HepG2 (cell line): ENCODE data around the gene SAMD14. TPM values are rescaled to one million over a fixed set of nuclear protein-coding genes. Genes with fewer than 3 reads are reported as not detected.

Source experiments
- EHMT2 ChIP-seq: fragments of 200-600 bp; sonication (generic); IDR thresholded peaks from 2 replicates; pipeline ENCODE4 v1.7.0; 2017; ENCODE audit warnings: antibody characterized with exemption, low read depth, low read length, borderline replicate concordance
- HMGA1 ChIP-seq: sonication (generic); formaldehyde crosslinking; conservative IDR thresholded peaks from 2 replicates; pipeline ENCODE4 v1.4.0; 2020; ENCODE audit warnings: missing genetic modification reagents
- HNF4G ChIP-seq, 2 experiments: sonication (generic) in 1 of 2; formaldehyde crosslinking in 1 of 2; IDR thresholded peaks; 2 replicates each; pipeline versions ENCODE4 v1.4.0 to v1.6.1; 2011 to 2020; ENCODE audit warnings: borderline replicate concordance in 2 of 2, low read depth in 2 of 2, mild to moderate bottlenecking in 2 of 2, low read length in 1 of 2, missing genetic modification reagents in 1 of 2, moderate library complexity in 1 of 2
- MEF2D ChIP-seq: sonication (generic); formaldehyde crosslinking; IDR thresholded peaks from 2 replicates; pipeline ENCODE4 v1.5.1; 2020; ENCODE audit warnings: mild to moderate bottlenecking, missing genetic modification reagents
- PITX1 ChIP-seq: sonication (generic); formaldehyde crosslinking; IDR thresholded peaks from 2 replicates; pipeline ENCODE4 v1.5.1; 2020; ENCODE audit warnings: mild to moderate bottlenecking, missing genetic modification reagents
- SP2 ChIP-seq: sonication (generic); formaldehyde crosslinking; IDR thresholded peaks from 2 replicates; pipeline ENCODE4 v1.5.1; 2020; ENCODE audit warnings: mild to moderate bottlenecking, missing genetic modification reagents
- SRSF4 ChIP-seq: fragments of 200-400 bp; formaldehyde crosslinking; IDR thresholded peaks from one replicate; pipeline ENCODE4 v1.6.1; 2018; ENCODE audit warnings: mild to moderate bottlenecking, low read depth, low read length, moderate library complexity; ENCODE audit not compliant: poor library complexity, severe bottlenecking
- ZNF101 ChIP-seq: sonication (generic); formaldehyde crosslinking; IDR thresholded peaks from 2 replicates; pipeline ENCODE4 v1.4.0; 2020; ENCODE audit warnings: mild to moderate bottlenecking, low read depth, missing genetic modification reagents, borderline replicate concordance
- ZNF143 ChIP-seq: sonication (generic); formaldehyde crosslinking; IDR thresholded peaks from 2 replicates; pipeline ENCODE4 v1.4.0; 2020; ENCODE audit warnings: missing genetic modification reagents
- ZNF335 ChIP-seq: sonication (generic); formaldehyde crosslinking; IDR thresholded peaks from 2 replicates; pipeline ENCODE4 v1.4.0; 2020; ENCODE audit warnings: missing genetic modification reagents
- ZNF354B ChIP-seq: sonication (generic); formaldehyde crosslinking; IDR thresholded peaks from 2 replicates; pipeline ENCODE4 v1.8.0; 2022; ENCODE audit warnings: mild to moderate bottlenecking, missing genetic modification reagents
- ZNF766 ChIP-seq: sonication (generic); formaldehyde crosslinking; IDR thresholded peaks from 2 replicates; pipeline ENCODE4 v1.5.0; 2020; ENCODE audit warnings: missing genetic modification reagents, borderline replicate concordance
- ZNF788 ChIP-seq: sonication (generic); formaldehyde crosslinking; IDR thresholded peaks from 2 replicates; pipeline ENCODE4 v1.5.0; 2020; ENCODE audit warnings: mild to moderate bottlenecking, missing genetic modification reagents, borderline replicate concordance
- ZSCAN9 ChIP-seq: IDR thresholded peaks from 2 replicates; pipeline ENCODE4 v1.6.1; 2016; ENCODE audit warnings: borderline replicate concordance
- polyA plus RNA-seq, 8 experiments: library from polyadenylated mRNA; depleted of rRNA in 3 of 8; stranded (reverse) in 7 of 8; unstranded in 1 of 8; fragments of >200 nt; fragmentation: Illumina TruSeq in 4 of 8; extraction: Trizol in 4 of 8; gene quantifications; 2 replicates each; pipeline versions ENCODE4 v1.2.1 to v1.2.3, GENCODE V29; 2011 to 2016; ENCODE audit warnings: low read depth in 4 of 8, missing spikeins in 1 of 8, mixed read lengths in 1 of 8; ENCODE audit not compliant: insufficient read depth in 1 of 8
- total RNA-seq, 5 experiments: library from RNA; depleted of rRNA; stranded (reverse); fragments of >200 nt; fragmentation: Illumina TruSeq; extraction: Trizol; gene quantifications; 2 replicates each; pipeline ENCODE4 v1.2.3, GENCODE V29; 2016; ENCODE audit warnings: low read depth in 1 of 5
- TF ChIP-seq, protein P1 (sequence below): sonication (generic); formaldehyde crosslinking; IDR thresholded peaks from 2 replicates; pipeline ENCODE4 v1.4.0; 2020; ENCODE audit warnings: missing genetic modification reagents
- TF ChIP-seq, protein P2 (sequence below): IDR thresholded peaks from 2 replicates; pipeline ENCODE4 v1.6.1; 2018; ENCODE audit warnings: missing genetic modification reagents, mild to moderate bottlenecking, missing compliant biosample characterization
- TF ChIP-seq, protein P3 (sequence below): sonication (generic); formaldehyde crosslinking; IDR thresholded peaks from 2 replicates; pipeline ENCODE4 v1.4.0; 2020; ENCODE audit warnings: low read depth, mild to moderate bottlenecking, missing genetic modification reagents
- TF ChIP-seq, protein P4 (sequence below): sonication (generic); formaldehyde crosslinking; IDR thresholded peaks from 2 replicates; pipeline ENCODE4 v1.5.0; 2020; ENCODE audit warnings: mild to moderate bottlenecking, missing genetic modification reagents, borderline replicate concordance

The SAMD14 gene
- total and polyA plus RNA-seq, 2 of the 13 experiments (the other 11 are each of a cell fraction or from before 2014, with no cell fraction given): 0.07 to 0.22 TPM

DNA sequence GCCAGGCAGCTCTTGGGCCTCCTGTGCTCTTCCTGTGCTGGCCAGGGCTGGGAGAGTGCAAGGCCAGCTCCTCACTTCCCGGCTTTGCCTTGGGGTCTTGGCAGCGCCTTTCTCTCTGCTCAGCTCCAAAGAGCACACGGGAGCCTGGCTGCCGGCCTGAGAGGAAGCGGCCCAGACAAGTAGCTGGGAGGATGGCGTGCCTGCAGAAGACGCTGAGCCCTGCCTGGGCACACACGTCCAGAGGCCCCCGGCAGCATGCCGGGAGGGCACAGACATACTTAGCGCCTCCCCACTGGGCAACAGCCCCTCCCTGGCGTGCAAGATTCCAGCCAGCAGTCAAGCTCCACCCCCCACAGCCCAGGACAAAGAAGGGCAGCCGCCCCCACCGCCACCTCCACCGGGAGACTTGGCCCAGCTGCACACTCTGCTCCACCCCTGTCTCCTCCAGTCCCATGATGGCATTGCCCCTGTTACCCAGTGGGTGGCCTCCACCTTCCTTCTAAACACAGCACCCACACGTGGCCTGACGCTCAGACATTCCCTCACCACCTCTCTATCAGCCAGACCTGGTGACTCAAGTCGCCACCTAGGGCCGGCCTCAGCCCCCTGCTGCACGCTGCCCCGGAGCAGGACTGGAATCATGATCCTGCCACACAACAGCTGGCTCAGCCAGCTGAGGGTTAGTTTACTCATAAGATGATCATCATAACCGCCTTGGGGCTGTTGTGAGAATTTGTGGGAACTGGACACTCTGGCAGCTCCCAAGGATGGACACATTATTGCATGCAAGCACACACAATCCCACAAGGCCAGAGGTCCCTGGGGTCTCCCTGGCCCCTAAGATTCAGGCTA lies 48.2 kb upstream of the SAMD14 start (continued):
- no peak for TF ChIP-seq ZNF101 (CRISPR knock-in tag)
- no peak for TF ChIP-seq HMGA1
- no peak; the same call in 1 of the 2 replicates for TF ChIP-seq ZNF143 (CRISPR knock-in tag)
- TF ChIP-seq, protein P1, sequence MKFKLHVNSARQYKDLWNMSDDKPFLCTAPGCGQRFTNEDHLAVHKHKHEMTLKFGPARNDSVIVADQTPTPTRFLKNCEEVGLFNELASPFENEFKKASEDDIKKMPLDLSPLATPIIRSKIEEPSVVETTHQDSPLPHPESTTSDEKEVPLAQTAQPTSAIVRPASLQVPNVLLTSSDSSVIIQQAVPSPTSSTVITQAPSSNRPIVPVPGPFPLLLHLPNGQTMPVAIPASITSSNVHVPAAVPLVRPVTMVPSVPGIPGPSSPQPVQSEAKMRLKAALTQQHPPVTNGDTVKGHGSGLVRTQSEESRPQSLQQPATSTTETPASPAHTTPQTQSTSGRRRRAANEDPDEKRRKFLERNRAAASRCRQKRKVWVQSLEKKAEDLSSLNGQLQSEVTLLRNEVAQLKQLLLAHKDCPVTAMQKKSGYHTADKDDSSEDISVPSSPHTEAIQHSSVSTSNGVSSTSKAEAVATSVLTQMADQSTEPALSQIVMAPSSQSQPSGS: no peak
- peak; percentile 58; the same call in 1 of the 2 replicates for TF ChIP-seq PITX1 (CRISPR knock-in tag)
- no peak for TF ChIP-seq SRSF4
- peak; percentile 42; the same call in 1 of the 2 replicates for TF ChIP-seq ZNF335 (CRISPR knock-in tag)
- TF ChIP-seq, protein P2, sequence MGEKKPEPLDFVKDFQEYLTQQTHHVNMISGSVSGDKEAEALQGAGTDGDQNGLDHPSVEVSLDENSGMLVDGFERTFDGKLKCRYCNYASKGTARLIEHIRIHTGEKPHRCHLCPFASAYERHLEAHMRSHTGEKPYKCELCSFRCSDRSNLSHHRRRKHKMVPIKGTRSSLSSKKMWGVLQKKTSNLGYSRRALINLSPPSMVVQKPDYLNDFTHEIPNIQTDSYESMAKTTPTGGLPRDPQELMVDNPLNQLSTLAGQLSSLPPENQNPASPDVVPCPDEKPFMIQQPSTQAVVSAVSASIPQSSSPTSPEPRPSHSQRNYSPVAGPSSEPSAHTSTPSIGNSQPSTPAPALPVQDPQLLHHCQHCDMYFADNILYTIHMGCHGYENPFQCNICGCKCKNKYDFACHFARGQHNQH (CRISPR knock-in tag): peak; percentile 57; the same call in 1 of the 2 replicates
- TF ChIP-seq ZNF766: no peak
- TF ChIP-seq ZSCAN9 (CRISPR knock-in tag): no peak
- no peak; the same call in 1 of the 2 replicates for TF ChIP-seq HNF4G (IDR thresholded peaks at IDR 0.05; ENCODE audit: borderline replicate concordance, low read depth, low read length)
- no peak for TF ChIP-seq HNF4G (CRISPR knock-in tag; IDR thresholded peaks at IDR 0.05; ENCODE audit: borderline replicate concordance, low read depth)
- TF ChIP-seq EHMT2: no peak
- TF ChIP-seq SP2 (CRISPR knock-in tag): no peak
- 0 out of 2 replicates have a peak, but pooled peaks have one; percentile 30 for TF ChIP-seq ZNF354B (CRISPR knock-in tag)
- TF ChIP-seq, protein P3, sequence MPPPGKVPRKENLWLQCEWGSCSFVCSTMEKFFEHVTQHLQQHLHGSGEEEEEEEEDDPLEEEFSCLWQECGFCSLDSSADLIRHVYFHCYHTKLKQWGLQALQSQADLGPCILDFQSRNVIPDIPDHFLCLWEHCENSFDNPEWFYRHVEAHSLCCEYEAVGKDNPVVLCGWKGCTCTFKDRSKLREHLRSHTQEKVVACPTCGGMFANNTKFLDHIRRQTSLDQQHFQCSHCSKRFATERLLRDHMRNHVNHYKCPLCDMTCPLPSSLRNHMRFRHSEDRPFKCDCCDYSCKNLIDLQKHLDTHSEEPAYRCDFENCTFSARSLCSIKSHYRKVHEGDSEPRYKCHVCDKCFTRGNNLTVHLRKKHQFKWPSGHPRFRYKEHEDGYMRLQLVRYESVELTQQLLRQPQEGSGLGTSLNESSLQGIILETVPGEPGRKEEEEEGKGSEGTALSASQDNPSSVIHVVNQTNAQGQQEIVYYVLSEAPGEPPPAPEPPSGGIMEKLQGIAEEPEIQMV (CRISPR knock-in tag): peak; percentile 29; the same call in 1 of the 2 replicates
- TF ChIP-seq, protein P4, sequence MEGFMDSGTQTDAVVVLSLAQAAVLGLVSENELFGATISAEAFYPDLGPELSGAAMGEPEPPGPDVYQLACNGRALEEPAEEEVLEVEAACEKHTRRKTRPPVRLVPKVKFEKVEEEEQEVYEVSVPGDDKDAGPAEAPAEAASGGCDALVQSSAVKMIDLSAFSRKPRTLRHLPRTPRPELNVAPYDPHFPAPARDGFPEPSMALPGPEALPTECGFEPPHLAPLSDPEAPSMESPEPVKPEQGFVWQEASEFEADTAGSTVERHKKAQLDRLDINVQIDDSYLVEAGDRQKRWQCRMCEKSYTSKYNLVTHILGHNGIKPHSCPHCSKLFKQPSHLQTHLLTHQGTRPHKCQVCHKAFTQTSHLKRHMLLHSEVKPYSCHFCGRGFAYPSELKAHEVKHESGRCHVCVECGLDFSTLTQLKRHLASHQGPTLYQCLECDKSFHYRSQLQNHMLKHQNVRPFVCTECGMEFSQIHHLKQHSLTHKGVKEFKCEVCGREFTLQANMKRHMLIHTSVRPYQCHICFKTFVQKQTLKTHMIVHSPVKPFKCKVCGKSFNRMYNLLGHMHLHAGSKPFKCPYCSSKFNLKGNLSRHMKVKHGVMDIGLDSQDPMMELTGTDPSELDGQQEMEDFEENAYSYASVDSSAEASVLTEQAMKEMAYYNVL: no peak; the same call in 1 of the 2 replicates
- TF ChIP-seq MEF2D: 0 out of 2 replicates have a peak, but pooled peaks have one; percentile 44
- TF ChIP-seq ZNF788: peak; percentile 70; the same call in 1 of the 2 replicates
